Measurements from ENCODE around the gene ATP10A. TPM values are rescaled to one million over a fixed set of nuclear protein-coding genes. Genes with fewer than 3 reads are reported as not detected.

ATP10A gene
- total and polyA plus RNA-seq, 9 of the 15 experiments (the other 6 are each of a cell fraction or from before 2014, with no cell fraction given), result 0.09 TPM; not detected in 8

DNA sequence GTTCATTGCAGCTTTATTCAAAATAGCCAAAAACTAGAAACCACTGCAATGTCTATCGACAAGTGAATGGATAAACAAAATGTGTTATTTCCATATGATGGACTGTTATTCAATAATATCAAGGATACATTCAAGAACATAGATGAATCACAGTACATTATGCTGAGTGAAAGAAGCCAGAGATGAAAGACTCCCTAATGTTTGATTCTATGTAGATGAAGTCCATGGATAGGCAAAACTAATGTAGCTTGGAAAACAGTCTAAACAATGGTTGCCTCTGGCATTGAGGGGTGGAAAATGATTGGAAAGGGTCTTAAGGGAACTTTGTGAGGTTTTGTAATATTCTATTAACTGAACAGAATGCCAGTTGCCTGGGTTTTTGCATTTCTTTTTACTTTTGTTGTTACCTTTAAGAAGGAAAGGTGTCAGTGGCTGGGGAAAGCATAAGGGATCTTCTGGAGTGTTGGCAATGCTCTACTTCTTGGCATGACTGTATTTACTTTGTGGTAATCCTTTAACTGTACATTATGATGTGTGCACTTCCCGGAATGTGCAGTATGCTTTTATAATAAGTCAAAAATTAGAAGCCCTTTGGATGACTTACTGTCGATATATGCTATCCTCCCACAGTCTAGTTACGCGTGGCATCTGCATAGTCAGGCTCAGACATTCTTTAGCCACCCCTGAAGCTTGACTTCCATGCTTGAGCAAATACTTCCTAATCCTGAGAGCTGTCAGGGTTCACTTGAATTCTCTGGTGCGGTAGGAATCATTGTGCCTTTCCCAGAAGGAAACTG is 20.5 kb upstream of the ATP10A start (continued):
- no peak for TF ChIP-seq HDAC1 (IDR thresholded peaks at IDR 0.05)
- no peak for TF ChIP-seq EHMT2 (IDR thresholded peaks at IDR 0.05)
- TF ChIP-seq, protein P1, sequence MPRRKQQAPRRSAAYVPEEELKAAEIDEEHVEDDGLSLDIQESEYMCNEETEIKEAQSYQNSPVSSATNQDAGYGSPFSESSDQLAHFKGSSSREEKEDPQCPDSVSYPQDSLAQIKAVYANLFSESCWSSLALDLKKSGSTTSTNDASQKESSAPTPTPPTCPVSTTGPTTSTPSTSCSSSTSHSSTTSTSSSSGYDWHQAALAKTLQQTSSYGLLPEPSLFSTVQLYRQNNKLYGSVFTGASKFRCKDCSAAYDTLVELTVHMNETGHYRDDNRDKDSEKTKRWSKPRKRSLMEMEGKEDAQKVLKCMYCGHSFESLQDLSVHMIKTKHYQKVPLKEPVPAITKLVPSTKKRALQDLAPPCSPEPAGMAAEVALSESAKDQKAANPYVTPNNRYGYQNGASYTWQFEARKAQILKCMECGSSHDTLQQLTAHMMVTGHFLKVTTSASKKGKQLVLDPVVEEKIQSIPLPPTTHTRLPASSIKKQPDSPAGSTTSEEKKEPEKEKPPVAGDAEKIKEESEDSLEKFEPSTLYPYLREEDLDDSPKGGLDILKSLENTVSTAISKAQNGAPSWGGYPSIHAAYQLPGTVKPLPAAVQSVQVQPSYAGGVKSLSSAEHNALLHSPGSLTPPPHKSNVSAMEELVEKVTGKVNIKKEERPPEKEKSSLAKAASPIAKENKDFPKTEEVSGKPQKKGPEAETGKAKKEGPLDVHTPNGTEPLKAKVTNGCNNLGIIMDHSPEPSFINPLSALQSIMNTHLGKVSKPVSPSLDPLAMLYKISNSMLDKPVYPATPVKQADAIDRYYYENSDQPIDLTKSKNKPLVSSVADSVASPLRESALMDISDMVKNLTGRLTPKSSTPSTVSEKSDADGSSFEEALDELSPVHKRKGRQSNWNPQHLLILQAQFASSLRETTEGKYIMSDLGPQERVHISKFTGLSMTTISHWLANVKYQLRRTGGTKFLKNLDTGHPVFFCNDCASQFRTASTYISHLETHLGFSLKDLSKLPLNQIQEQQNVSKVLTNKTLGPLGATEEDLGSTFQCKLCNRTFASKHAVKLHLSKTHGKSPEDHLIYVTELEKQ (CRISPR knock-in tag; IDR thresholded peaks at IDR 0.05), result no peak
- no peak for TF ChIP-seq ZNF589 (CRISPR knock-in tag; IDR thresholded peaks at IDR 0.05; ENCODE audit: low read depth)

DNA sequence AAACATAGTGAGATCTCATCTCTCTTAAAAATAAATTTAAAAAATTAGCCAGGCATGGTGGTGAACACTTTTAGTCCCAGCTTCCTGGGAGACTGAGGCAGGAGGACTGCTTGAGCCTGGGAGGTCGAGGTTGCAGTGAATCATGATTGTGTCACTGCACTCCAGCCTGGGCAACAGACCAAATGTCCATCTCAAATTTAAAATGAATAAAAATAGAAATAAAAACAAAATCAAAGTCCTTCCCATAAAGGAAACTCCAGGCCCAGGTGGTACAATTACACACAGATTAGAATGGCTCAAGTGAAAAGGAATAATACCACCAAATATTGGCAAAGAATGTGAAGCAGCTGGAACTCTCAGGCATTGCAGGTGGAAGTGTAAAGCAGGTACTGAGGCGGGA is 19.3 kb upstream of the ATP10A start:
- Histone ChIP-seq H2AFZ (ENCODE audit: low read depth, low read length) (no peak overlapping the region), H3K27me3 (ENCODE audit: control insufficient read depth in 2 of 2, insufficient read depth in 2 of 2, low read length in 2 of 2) (no peaks in the 10 kb centered on the region), H3K27ac (ENCODE audit: extremely low read depth, low read depth, low read length) (no peak overlapping the region), H3K9me1 (ENCODE audit: control insufficient read depth, insufficient read depth, low read length) (no peaks in the 10 kb centered on the region), H3K9ac (ENCODE audit: insufficient read depth in 1 of 2, low read depth in 2 of 2, low read length in 2 of 2) (no peak overlapping the region), H3K79me2 (ENCODE audit: control insufficient read depth, insufficient read depth, low read length) (no peaks in the 10 kb centered on the region), H3K4me2 (ENCODE audit: insufficient read depth, low read length) (no peak overlapping the region), H4K20me1 (replicated peaks; ENCODE audit: control insufficient read depth, insufficient read depth, low read length) (no peaks in the 10 kb centered on the region), H3K36me3 (ENCODE audit: control insufficient read depth, insufficient read depth, low read length) (no peaks in the 10 kb centered on the region), H3K9me3 (replicated peaks; ENCODE audit: control insufficient read depth, insufficient read depth, low read depth, low read length) (no peaks in the 10 kb centered on the region), H3K4me3 (no peak overlapping the region), H3K4me1 (replicated peaks in 1 of 2; ENCODE audit: control insufficient read depth in 2 of 2, insufficient read depth in 2 of 2, low read length in 2 of 2) (no peaks in the 10 kb centered on the region)
- ATAC-seq (no peak), DNase-seq (ENCODE audit: extremely low read depth in 1 of 4, low spot score in 3 of 4) (no peak), FAIRE-seq (no peak)
- in situ Hi-C loops (cut with MboI), result no loop called here
- WGBS (ENCODE audit: insufficient coverage, low coverage, missing lambda C conversion rate), result 0% methylated on average over 2 of the region's 2 CpGs
- ChIA-PET CTCF (ENCODE audit: low intra/inter-chr PET ratio) (no interaction called here), POLR2A (no interaction called here)
- BruUV-seq (replicated peaks), result no TSS peak
- intact Hi-C loops (cut with micrococcal nuclease), result no loop called here
- TF ChIP-seq DMBX1 (CRISPR knock-in tag; IDR thresholded peaks at IDR 0.05; ENCODE audit: borderline replicate concordance) (no peak), RAD51 (IDR thresholded peaks at IDR 0.05; ENCODE audit: borderline replicate concordance, low read depth) (no peak), PURB (CRISPR knock-in tag; IDR thresholded peaks at IDR 0.05; ENCODE audit: low read depth) (no peak), KLF10 (CRISPR knock-in tag; IDR thresholded peaks at IDR 0.05) (no peak), ZNF24 (IDR thresholded peaks at IDR 0.05) (no peak), RBM17 (IDR thresholded peaks at IDR 0.05; ENCODE audit: borderline replicate concordance, low read depth, low read length) (no peak)
- TF ChIP-seq, protein P2, sequence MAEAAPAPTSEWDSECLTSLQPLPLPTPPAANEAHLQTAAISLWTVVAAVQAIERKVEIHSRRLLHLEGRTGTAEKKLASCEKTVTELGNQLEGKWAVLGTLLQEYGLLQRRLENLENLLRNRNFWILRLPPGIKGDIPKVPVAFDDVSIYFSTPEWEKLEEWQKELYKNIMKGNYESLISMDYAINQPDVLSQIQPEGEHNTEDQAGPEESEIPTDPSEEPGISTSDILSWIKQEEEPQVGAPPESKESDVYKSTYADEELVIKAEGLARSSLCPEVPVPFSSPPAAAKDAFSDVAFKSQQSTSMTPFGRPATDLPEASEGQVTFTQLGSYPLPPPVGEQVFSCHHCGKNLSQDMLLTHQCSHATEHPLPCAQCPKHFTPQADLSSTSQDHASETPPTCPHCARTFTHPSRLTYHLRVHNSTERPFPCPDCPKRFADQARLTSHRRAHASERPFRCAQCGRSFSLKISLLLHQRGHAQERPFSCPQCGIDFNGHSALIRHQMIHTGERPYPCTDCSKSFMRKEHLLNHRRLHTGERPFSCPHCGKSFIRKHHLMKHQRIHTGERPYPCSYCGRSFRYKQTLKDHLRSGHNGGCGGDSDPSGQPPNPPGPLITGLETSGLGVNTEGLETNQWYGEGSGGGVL (CRISPR knock-in tag; IDR thresholded peaks at IDR 0.05), result no peak
- TF ChIP-seq, protein P3, sequence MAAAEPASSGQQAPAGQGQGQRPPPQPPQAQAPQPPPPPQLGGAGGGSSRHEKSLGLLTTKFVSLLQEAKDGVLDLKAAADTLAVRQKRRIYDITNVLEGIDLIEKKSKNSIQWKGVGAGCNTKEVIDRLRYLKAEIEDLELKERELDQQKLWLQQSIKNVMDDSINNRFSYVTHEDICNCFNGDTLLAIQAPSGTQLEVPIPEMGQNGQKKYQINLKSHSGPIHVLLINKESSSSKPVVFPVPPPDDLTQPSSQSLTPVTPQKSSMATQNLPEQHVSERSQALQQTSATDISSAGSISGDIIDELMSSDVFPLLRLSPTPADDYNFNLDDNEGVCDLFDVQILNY (CRISPR knock-in tag; IDR thresholded peaks at IDR 0.05), result no peak
